ENCODE measurements around the gene STOX1.

- TF ChIP-seq CTCF (IDR thresholded peaks at IDR 0.05) = no peak
- no peak for TF ChIP-seq EZH2phosphoT487 (IDR thresholded peaks at IDR 0.05)
- no peak for TF ChIP-seq EZH2 (IDR thresholded peaks at IDR 0.05)
These were observed 42.7 kb downstream of the STOX1 start for GRCh38 chr10:68870061-68870460.
